ENCODE data around the gene AUNIP. TPM values are rescaled to one million over a fixed set of nuclear protein-coding genes. Genes with fewer than 3 reads are reported as not detected.
A peak's percentile ranks its signal among the peaks of the same experiment; 100 is the strongest.
"Not testable (repeated sequence)": the region's sequence is repeated elsewhere in the genome, so short reads cannot be mapped to it uniquely, and the experiment has no call there.

The AUNIP gene
- total RNA-seq, 2 experiments from 2014 or later, result 7.8 to 9.1 TPM

DNA sequence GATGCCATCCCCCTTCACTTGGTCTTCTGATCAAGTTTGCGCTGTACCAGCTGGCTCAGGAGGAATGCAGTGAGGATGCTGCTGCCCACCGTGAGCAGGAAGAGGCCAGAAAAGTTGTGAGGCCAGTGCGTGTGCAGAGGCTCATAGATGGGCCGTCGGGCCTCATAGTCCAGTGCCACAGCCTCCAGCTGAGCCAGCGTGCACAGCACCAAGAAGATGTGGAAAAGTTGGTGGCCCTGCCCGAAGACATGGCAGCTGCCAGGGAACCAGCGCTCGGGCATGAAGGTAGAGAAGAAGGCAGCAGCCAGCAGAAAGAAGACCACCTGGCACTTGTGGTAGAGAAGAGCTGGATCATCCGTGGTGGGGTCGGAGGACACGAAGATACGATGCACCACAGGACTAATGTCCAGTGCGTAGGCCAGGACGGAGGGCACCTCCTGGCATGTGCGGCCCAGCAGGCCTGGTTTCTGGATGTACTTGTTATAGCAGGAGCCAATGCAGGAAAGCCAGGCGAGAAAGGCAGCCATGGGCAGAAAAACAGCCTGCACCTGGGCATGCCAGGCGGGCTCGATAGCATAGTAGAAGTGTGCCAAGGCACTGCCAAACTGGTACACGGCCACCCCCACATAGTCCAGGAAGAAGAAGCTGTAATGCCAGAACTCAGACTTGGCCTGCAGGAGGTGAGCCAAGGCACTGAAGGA is 3.7 kb upstream of the AUNIP start:
- H3K27ac Mint-ChIP-seq, result peak overlapping the region; percentile 8
- H3K4me3 Mint-ChIP-seq, result no peak overlapping the region
- DNase-seq, result no peak
- H3K9me3 Mint-ChIP-seq (ENCODE audit: insufficient read depth), result no peaks in the 10 kb centered on the region
- peaks cover 4% of the 10 kb centered on the region for H3K36me3 Mint-ChIP-seq (ENCODE audit: low read depth)
- peaks cover 23% of the 10 kb centered on the region for H3K4me1 Mint-ChIP-seq (ENCODE audit: low read depth)
- ChIA-PET POLR2A (no interaction called here), CTCF (interaction anchor here (1.2 kb wide), 1 partner anchor 7 kb away, joined by 3 read pairs; no protein-coding TSS in a partner anchor)
- H3K27me3 Mint-ChIP-seq (ENCODE audit: low read depth), result no peaks in the 10 kb centered on the region
- no peak for ATAC-seq

DNA sequence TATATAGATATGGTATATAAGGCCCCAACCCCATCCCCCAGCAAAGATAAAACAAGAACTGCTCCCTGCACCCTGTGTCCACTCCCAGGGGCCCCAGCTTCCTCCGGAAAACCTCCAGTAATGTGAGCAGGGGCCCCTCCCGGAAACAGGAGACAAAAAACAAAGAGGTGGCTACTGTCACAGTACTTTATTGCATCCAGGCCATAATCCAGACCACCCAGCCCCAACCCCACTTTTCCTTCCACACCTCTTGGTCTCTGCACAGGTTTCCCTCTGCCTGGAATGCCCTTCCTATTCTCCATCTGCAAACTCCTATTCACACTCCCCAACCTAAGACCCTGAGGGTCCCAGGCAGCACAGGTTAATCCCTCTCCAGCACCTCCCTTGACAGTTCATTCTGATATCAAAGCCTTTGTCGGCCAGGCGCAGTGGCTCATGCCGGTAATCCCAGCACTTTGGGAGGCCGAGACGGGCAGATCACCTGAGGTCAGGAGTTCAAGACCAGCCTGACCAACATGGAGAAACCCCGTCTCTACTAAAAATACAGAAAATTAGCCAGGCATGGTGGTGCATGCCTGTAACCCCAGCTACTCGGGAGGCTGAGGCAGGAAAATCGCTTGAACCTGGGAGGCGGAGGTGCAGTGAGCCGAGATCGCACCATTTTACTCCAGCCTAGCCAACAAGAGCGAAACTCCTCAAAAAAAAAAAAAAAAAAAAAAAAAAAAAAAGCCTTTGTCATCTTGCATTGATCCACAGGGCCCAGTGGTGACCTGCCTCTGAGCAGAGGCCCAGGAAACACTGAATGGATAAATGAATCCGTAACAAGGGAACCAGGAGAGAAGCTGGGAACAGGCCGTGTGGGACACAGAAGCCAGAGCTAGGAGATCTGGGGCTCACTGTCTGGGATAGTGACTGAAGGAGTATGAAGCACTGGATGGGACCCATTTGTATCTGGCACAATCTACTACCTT is 2.3 kb upstream of the AUNIP start:
- POLR2A ChIA-PET, result no interaction called here
- no peak for DNase-seq

DNA sequence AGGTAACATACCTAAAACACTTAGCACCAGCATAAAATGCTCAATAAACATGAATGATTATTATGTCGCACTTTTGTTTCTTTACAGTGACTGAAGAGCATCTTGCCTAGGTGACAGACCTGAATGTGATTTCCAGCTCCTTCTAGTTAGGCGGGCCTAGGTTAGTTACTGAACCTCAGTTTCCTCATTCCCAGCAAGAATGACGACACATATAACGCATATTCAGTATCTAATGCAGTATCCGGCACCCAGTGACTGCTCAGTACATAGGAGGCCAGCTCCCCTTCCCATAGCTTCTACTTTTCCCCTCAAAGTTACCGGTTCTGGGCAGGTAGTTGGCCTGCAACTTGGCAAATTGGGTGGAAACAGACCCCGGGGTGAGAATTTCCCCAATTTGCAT is 763 bp downstream of the AUNIP start:
- Mint-ChIP-seq H3K4me3 (peak overlapping the region; percentile 91), H3K4me1 (ENCODE audit: low read depth) (peaks cover 27% of the 10 kb centered on the region), H3K27ac (peak overlapping the region; percentile 85), H3K36me3 (ENCODE audit: low read depth) (peaks cover 4% of the 10 kb centered on the region), H3K27me3 (ENCODE audit: low read depth) (no peaks in the 10 kb centered on the region), H3K9me3 (ENCODE audit: insufficient read depth) (no peaks in the 10 kb centered on the region)
- ATAC-seq (no peak), DNase-seq (no peak)
- CTCF ChIA-PET, result interaction anchor here (0.8 kb wide), 1 partner anchor 139 kb away, joined by 3 read pairs; the partner anchor contains the start of gene PAFAH2
- POLR2A ChIA-PET, result interaction anchor here (0.7 kb wide), 2 partner anchors 38 to 67 kb away, joined by 3 read pairs; partner anchors contain the start of gene MTFR1L

More for the DNA sequence above, 2.3 kb upstream of the AUNIP start:
- peaks cover 4% of the 10 kb centered on the region for H3K36me3 Mint-ChIP-seq (ENCODE audit: low read depth)
- H3K9me3 Mint-ChIP-seq (ENCODE audit: insufficient read depth), result no peaks in the 10 kb centered on the region
- peaks cover 23% of the 10 kb centered on the region for H3K4me1 Mint-ChIP-seq (ENCODE audit: low read depth)
- H3K4me3 Mint-ChIP-seq, result peak overlapping the region; percentile 38
- no peak for ATAC-seq
- no peaks in the 10 kb centered on the region for H3K27me3 Mint-ChIP-seq (ENCODE audit: low read depth)
- CTCF ChIA-PET, result interaction anchor here (1.2 kb wide), 2 partner anchors 9 to 136 kb away, joined by 3 to 4 read pairs; partner anchors contain the start of gene PAFAH2
- H3K27ac Mint-ChIP-seq, result no peak overlapping the region

DNA sequence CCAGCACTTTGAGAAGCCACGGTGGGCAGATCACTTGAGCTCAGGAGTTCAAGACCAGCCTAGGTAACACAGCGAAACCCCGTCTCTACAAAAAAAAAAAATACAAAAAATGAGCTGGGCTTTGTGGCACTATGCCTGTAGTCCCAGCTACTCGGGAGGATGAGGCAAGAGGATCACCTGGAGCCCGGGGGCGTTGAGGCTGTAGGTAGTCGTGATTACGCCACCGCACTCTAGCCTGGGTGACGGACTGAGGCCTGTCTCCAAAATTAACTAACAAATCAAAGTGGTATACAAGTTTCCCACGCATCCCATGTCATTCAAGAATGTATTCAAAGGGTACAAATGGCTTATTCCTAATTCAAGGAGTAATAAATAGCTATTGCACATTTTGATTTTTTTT is 2.4 kb downstream of the AUNIP start:
- CTCF ChIA-PET, result interaction anchor here (1.2 kb wide), 1 partner anchor 141 kb away, joined by 4 read pairs; the partner anchor contains the start of gene PAFAH2
- Mint-ChIP-seq H3K27me3 (ENCODE audit: low read depth) (no peaks in the 10 kb centered on the region), H3K4me3 (no peak overlapping the region), H3K4me1 (ENCODE audit: low read depth) (peaks cover 27% of the 10 kb centered on the region), H3K9me3 (ENCODE audit: insufficient read depth) (no peaks in the 10 kb centered on the region), H3K36me3 (ENCODE audit: low read depth) (peaks cover 3% of the 10 kb centered on the region), H3K27ac (no peak overlapping the region)
- DNase-seq, result no peak
- POLR2A ChIA-PET, result no interaction called here
- ATAC-seq, result no peak

DNA sequence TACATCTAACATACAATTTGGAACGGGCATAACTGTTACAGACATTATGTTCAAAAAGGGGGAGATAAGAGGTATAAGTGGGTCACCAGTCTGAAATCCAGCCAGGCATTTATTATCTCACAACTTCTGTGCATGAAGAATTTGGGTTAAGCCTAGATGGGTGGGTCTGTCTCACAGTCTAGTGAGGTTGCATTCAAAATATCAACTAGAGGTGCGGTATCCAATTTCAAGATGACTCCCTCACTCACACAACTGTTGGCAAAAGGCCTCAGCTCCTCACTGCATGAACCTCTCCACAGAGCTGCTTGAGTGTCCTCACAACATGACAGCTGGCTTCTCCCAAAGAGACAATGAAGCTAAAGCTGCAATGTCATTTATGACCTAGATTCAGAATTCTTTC is 4.7 kb downstream of the AUNIP start:
- ChIA-PET CTCF (interaction anchor here (1.0 to 1.6 kb wide), 3 partner anchors 17 to 143 kb away, joined by 3 to 5 read pairs (median 3); partner anchors contain the start of gene PAFAH2), POLR2A (no interaction called here)
- DNase-seq, result no peak
- Mint-ChIP-seq H3K27me3 (ENCODE audit: low read depth) (no peaks in the 10 kb centered on the region), H3K27ac (no peak overlapping the region), H3K36me3 (ENCODE audit: low read depth) (no peaks in the 10 kb centered on the region), H3K4me1 (ENCODE audit: low read depth) (peaks cover 17% of the 10 kb centered on the region), H3K9me3 (ENCODE audit: insufficient read depth) (no peaks in the 10 kb centered on the region), H3K4me3 (no peak overlapping the region)
- ATAC-seq, result no peak

DNA sequence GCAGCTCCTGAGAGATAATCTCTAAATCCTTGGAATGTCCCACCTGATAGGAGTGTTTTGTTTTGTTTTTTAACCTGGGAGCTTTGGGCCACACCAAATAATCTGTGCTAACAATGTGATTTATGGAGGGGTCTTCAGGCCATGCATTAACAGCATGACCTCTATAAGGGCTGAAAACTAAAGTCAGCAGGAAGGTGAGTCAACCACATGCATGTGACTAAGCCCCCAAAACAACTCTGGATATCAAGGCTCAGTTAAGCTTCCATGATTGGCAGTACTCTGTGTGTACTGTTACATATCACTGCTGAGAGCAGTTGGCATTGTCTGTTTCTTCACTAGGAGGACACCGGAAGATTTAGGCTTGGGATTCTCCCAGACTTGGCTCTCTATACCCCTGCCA is 10.7 kb downstream of the AUNIP start:
- POLR2A ChIA-PET, result no interaction called here
- H3K4me3 Mint-ChIP-seq, result no peak overlapping the region

DNA sequence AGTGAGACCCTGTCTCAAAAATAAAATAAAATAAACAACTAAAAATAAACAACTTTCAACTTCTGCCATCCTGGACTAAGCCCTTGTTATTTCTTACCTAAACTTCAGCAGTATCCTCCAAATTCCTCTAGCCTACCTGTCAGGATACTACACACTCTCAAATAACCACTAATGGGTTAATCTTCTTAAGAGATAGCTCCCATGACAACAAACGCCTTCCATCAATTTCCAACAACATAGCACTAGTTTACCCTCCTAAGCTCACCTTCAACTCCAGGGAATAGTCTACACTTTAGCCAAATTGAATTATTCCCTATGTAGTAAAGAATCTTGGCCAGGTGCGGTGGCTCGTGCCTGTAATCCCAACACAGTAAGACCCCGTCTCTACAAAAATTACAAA is 11.3 kb downstream of the AUNIP start:
- no peak overlapping the region for H3K4me3 Mint-ChIP-seq
- H3K4me1 Mint-ChIP-seq (ENCODE audit: low read depth), result no peaks in the 10 kb centered on the region
- DNase-seq, result no peak
- H3K27me3 Mint-ChIP-seq (ENCODE audit: low read depth), result no peaks in the 10 kb centered on the region
- H3K27ac Mint-ChIP-seq, result no peak overlapping the region
- H3K36me3 Mint-ChIP-seq (ENCODE audit: low read depth), result no peaks in the 10 kb centered on the region
- CTCF ChIA-PET, result interaction anchor here (1.4 kb wide), 1 partner anchor 13 kb away, joined by 4 read pairs; no protein-coding TSS in a partner anchor
- POLR2A ChIA-PET, result no interaction called here
- H3K9me3 Mint-ChIP-seq (ENCODE audit: insufficient read depth), result no peaks in the 10 kb centered on the region
- ATAC-seq, result no peak

More for the DNA sequence above, 10.7 kb downstream of the AUNIP start:
- CTCF ChIA-PET, result interaction anchor here (1.4 kb wide), 2 partner anchors 14 to 47 kb away, joined by 4 to 5 read pairs; no protein-coding TSS in a partner anchor
- Mint-ChIP-seq H3K27ac (no peak overlapping the region), H3K27me3 (ENCODE audit: low read depth) (no peaks in the 10 kb centered on the region), H3K36me3 (ENCODE audit: low read depth) (no peaks in the 10 kb centered on the region), H3K9me3 (ENCODE audit: insufficient read depth) (no peaks in the 10 kb centered on the region), H3K4me1 (ENCODE audit: low read depth) (no peaks in the 10 kb centered on the region)
- DNase-seq, result no peak
- no peak for ATAC-seq

DNA sequence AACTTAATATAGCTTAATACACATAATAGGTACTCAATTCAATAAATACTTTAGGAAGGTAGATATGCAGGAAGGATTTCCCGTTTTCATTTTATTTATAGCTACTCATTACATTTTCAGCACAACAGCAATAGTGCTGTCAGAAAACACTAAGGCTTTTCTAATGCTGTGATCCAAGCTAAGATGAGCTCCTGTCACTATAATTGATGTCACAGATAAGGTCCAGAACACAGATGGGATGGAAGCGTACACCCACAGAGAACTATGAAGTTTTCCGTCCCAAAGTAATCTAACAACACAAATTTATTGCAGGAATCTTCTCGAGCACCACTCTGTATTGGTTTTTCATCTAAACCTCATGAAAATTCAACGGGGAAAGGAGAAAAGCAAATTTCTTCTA is 13.6 kb downstream of the AUNIP start:
- H3K4me1 Mint-ChIP-seq (ENCODE audit: low read depth), result no peaks in the 10 kb centered on the region
- no peaks in the 10 kb centered on the region for H3K9me3 Mint-ChIP-seq (ENCODE audit: insufficient read depth)
- ChIA-PET POLR2A (no interaction called here), CTCF (interaction anchor here (0.6 to 1.8 kb wide), 4 partner anchors 9 to 1530 kb away, joined by 3 to 6 read pairs (median 4); partner anchors contain the start of gene PAFAH2)
- H3K27me3 Mint-ChIP-seq (ENCODE audit: low read depth), result no peaks in the 10 kb centered on the region
- ATAC-seq (no peak), DNase-seq (no peak)
- no peak overlapping the region for H3K27ac Mint-ChIP-seq
- H3K4me3 Mint-ChIP-seq, result no peak overlapping the region
- no peaks in the 10 kb centered on the region for H3K36me3 Mint-ChIP-seq (ENCODE audit: low read depth)

DNA sequence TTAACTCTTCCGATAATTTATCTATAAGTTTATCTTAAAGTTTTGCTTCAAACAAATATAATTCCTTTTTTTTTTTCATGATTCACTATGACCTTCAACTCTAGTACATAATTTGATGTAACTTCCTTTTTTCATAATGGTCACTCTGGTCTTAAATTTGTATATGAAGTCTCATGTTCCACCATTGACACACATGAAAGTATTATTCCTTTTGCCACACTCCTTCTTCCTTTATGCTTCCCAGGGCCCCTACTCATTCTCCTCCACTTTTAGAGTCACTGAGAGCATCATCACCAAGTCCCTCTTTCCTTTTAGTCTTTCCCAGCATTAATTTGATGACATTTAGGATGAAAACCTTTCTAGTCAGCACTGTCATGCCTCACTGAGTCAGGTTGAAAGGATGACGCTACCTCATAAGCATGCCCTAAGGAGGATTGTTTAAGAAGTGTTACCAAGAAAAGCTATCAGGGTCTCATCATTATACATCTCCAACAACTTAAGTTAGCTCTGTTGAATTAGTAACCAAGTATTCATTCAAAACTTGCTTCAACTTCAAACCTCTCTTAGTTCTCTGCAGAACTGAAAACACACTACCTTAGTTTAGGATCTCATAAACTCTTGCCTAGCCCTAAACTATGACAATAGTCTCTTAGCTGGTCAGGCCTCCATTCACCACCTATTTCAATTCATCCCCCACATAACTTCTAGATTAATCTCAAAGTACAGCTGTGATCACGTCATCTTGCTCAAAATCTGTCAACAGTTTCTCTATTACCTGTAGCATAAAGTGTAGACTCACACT is 14.5 kb downstream of the AUNIP start:
- Mint-ChIP-seq H3K4me1 (ENCODE audit: low read depth) (no peaks in the 10 kb centered on the region), H3K36me3 (ENCODE audit: low read depth) (no peaks in the 10 kb centered on the region), H3K9me3 (ENCODE audit: insufficient read depth) (no peaks in the 10 kb centered on the region), H3K27me3 (ENCODE audit: low read depth) (no peaks in the 10 kb centered on the region), H3K27ac (no peak overlapping the region), H3K4me3 (no peak overlapping the region)
- ATAC-seq (no peak), DNase-seq (no peak)
- CTCF ChIA-PET, result interaction anchor here (0.6 to 1.8 kb wide), 3 partner anchors 8 to 1531 kb away, joined by 4 to 6 read pairs (median 5); partner anchors contain the start of gene PAFAH2
- POLR2A ChIA-PET, result no interaction called here

DNA sequence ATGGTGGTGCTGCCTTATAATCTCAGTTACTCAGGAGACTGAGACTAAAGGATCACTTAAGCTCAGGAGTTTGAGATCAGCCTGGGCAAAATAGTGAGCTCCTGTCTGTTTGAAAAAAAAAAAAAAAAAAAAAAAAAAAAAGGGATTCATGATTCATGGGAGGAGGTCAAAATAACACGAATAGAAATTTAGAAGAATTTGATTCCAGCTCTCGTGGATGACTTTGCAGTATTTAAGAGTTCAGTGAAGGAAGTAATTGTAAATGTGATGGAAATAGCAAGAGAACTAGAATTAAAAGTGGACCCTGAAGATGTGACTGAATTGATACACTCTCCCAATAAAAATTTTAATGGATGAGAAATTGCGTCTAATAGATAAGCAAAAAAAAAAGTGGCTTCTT is 15.8 kb downstream of the AUNIP start:
- H3K9me3 Mint-ChIP-seq (ENCODE audit: insufficient read depth), result no peaks in the 10 kb centered on the region
- CTCF ChIA-PET, result no interaction called here
- no peaks in the 10 kb centered on the region for H3K4me1 Mint-ChIP-seq (ENCODE audit: low read depth)
- no peaks in the 10 kb centered on the region for H3K27me3 Mint-ChIP-seq (ENCODE audit: low read depth)
- POLR2A ChIA-PET, result no interaction called here
- DNase-seq (no peak), ATAC-seq (no peak)
- no peaks in the 10 kb centered on the region for H3K36me3 Mint-ChIP-seq (ENCODE audit: low read depth)
- no peak overlapping the region for H3K4me3 Mint-ChIP-seq
- H3K27ac Mint-ChIP-seq, result no peak overlapping the region

DNA sequence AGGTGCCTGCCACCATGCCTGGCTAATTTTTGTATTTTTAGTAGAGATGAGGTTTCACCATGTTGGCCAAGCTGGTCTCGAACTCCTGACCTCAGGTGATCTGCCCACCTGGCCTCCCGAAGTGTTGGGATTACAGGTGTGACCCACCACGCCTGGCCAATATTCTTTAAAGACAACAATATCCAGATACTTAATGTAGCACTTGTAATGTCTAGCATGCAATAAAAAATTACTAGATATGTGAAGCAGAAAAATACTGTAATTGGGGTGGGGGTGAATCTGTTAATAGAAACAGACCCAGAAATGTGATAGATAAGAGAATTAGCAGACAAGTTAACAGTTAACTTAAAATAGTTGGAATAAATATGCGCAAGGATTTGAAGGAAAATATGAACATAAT is 19.4 kb downstream of the AUNIP start:
- H3K27ac Mint-ChIP-seq; POLR2A ChIA-PET; DNase-seq; H3K27me3 Mint-ChIP-seq (ENCODE audit: low read depth); H3K36me3 Mint-ChIP-seq (ENCODE audit: low read depth); H3K4me3 Mint-ChIP-seq; ATAC-seq; H3K4me1 Mint-ChIP-seq (ENCODE audit: low read depth); H3K9me3 Mint-ChIP-seq (ENCODE audit: insufficient read depth): not testable (repeated sequence)
- CTCF ChIA-PET, result interaction anchor here (0.9 kb wide), 2 partner anchors 11 to 13 kb away, joined by 3 to 6 read pairs; no protein-coding TSS in a partner anchor
